ENCODE data around the gene GALNTL6.

Gene GALNTL6

DNA sequence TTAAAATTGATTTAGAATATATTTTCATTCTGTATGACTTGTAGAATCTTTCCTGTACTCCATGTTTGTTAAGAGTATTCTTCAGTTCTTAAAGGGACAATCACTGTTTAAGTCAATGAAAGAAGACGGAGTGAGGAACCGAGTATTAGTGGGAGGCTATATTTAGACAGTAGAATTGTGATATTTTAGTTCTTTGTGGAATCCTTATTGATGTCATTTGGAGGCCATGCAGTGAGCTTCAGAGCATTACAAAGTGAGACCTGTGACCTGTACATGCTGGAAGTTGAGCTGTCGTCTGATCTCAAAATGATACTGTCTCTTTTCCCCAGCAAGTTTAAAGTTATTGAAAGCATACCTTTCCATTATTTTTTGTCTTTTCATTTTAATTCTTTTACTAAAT lies 394.7 kb downstream of the GALNTL6 start:
- H3K27me3 ChIP-seq (replicated peaks in 2 of 5; ENCODE audit: control insufficient read depth in 4 of 5, insufficient read depth in 5 of 5, low read length in 4 of 5): no peaks in the 10 kb centered on the region
- no peaks in the 10 kb centered on the region for H3K36me3 ChIP-seq (ENCODE audit: control insufficient read depth in 4 of 4, insufficient read depth in 4 of 4, low read length in 3 of 4)
- ChIA-PET CTCF (no interaction called here), POLR2A (no interaction called here)
- peaks cover 0 to 3% (median 0%) of the 10 kb centered on the region in 4 experiments for H3K4me1 ChIP-seq (ENCODE audit: control extremely low read depth in 1 of 4, control insufficient read depth in 4 of 4, insufficient read depth in 4 of 4, low read length in 3 of 4)
- DNase-seq: no peak
- H3K27ac ChIP-seq (ENCODE audit: insufficient read depth in 1 of 2, low read depth in 1 of 2, low read length in 2 of 2, poor library complexity in 1 of 2, severe bottlenecking in 2 of 2): no peak overlapping the region
- H3K4me3 ChIP-seq (ENCODE audit: control insufficient read depth in 1 of 7, extremely low read depth in 1 of 7, insufficient read depth in 4 of 7, low read depth in 2 of 7, low read length in 6 of 7): no peak overlapping the region
- WGBS (ENCODE audit: insufficient coverage): 100% methylated on average over 2 of the region's 3 CpGs
- H3K9me3 ChIP-seq (ENCODE audit: control extremely low read depth in 1 of 5, control insufficient read depth in 4 of 5, insufficient read depth in 2 of 5, low read depth in 1 of 5, low read length in 4 of 5): no peaks in the 10 kb centered on the region

GRCh38 chr4:172220679-172221078 lies 407.5 kb downstream of the GALNTL6 start:
- ChIA-PET CTCF (no interaction called here), POLR2A (no interaction called here)
- Histone ChIP-seq H3K9me3 (ENCODE audit: control extremely low read depth in 1 of 5, control insufficient read depth in 4 of 5, insufficient read depth in 2 of 5, low read depth in 1 of 5, low read length in 4 of 5) (no peaks in the 10 kb centered on the region), H3K4me3 (ENCODE audit: control insufficient read depth in 1 of 7, extremely low read depth in 1 of 7, insufficient read depth in 4 of 7, low read depth in 2 of 7, low read length in 6 of 7) (no peak overlapping the region), H3K36me3 (ENCODE audit: control insufficient read depth in 4 of 4, insufficient read depth in 4 of 4, low read length in 3 of 4) (no peaks in the 10 kb centered on the region), H3K27ac (ENCODE audit: insufficient read depth in 1 of 2, low read depth in 1 of 2, low read length in 2 of 2, poor library complexity in 1 of 2, severe bottlenecking in 2 of 2) (no peak overlapping the region), H3K4me1 (ENCODE audit: control extremely low read depth in 1 of 4, control insufficient read depth in 4 of 4, insufficient read depth in 4 of 4, low read length in 3 of 4) (no peaks in the 10 kb centered on the region), H3K27me3 (replicated peaks in 2 of 5; ENCODE audit: control insufficient read depth in 4 of 5, insufficient read depth in 5 of 5, low read length in 4 of 5) (no peaks in the 10 kb centered on the region)
- WGBS (ENCODE audit: insufficient coverage): no CpG with 5 or more reads among the region's 1 CpG
- DNase-seq: peak in 2 of 3 donors; percentile 3 to 12

DNA sequence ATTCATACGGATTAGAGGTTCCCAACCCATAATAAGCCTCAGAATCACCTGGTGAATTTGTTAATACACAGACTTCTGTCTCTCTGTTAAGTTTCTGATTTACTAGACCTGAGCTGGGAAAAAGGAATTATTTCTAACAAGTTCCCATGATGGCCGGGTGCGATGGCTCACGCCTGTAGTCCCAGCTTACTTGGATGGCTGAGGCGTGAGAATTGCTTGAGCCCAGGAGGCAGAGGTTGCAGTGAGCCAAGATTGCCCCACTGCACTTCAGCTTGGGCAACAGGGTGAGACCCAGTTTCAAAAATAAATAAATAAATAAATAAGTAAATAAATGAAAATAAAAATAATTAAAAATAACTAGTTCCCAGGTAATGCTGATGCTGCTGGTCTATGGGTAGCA lies 412.3 kb downstream of the GALNTL6 start:
- ChIA-PET CTCF (no interaction called here), POLR2A (no interaction called here)
- no peaks in the 10 kb centered on the region for H3K9me3 ChIP-seq (ENCODE audit: control extremely low read depth in 1 of 5, control insufficient read depth in 4 of 5, insufficient read depth in 2 of 5, low read depth in 1 of 5, low read length in 4 of 5)
- 100% methylated on average over 3 of the region's 5 CpGs for WGBS (ENCODE audit: insufficient coverage)
- H3K27ac ChIP-seq (ENCODE audit: insufficient read depth in 1 of 2, low read depth in 1 of 2, low read length in 2 of 2, poor library complexity in 1 of 2, severe bottlenecking in 2 of 2): no peak overlapping the region
- no peak overlapping the region for H3K4me3 ChIP-seq (ENCODE audit: control insufficient read depth in 1 of 7, extremely low read depth in 1 of 7, insufficient read depth in 4 of 7, low read depth in 2 of 7, low read length in 6 of 7)
- H3K36me3 ChIP-seq (ENCODE audit: control insufficient read depth in 4 of 4, insufficient read depth in 4 of 4, low read length in 3 of 4): no peaks in the 10 kb centered on the region
- H3K4me1 ChIP-seq (ENCODE audit: control extremely low read depth in 1 of 4, control insufficient read depth in 4 of 4, insufficient read depth in 4 of 4, low read length in 3 of 4): no peaks in the 10 kb centered on the region
- H3K27me3 ChIP-seq (replicated peaks in 2 of 5; ENCODE audit: control insufficient read depth in 4 of 5, insufficient read depth in 5 of 5, low read length in 4 of 5): no peaks in the 10 kb centered on the region
- DNase-seq: no peak

GRCh38 chr4:172232966-172233365 lies 419.8 kb downstream of the GALNTL6 start:
- no peaks in the 10 kb centered on the region for H3K36me3 ChIP-seq (ENCODE audit: control insufficient read depth in 4 of 4, insufficient read depth in 4 of 4, low read length in 3 of 4)
- H3K4me1 ChIP-seq (ENCODE audit: control extremely low read depth in 1 of 4, control insufficient read depth in 4 of 4, insufficient read depth in 4 of 4, low read length in 3 of 4): no peaks in the 10 kb centered on the region
- no peak for DNase-seq
- no peak overlapping the region for H3K4me3 ChIP-seq (ENCODE audit: control insufficient read depth in 1 of 7, extremely low read depth in 1 of 7, insufficient read depth in 4 of 7, low read depth in 2 of 7, low read length in 6 of 7)
- no CpG with 5 or more reads among the region's 5 CpGs for WGBS (ENCODE audit: insufficient coverage)
- ChIA-PET POLR2A (interaction anchor here (0.6 kb wide), 2 partner anchors 278 to 622 kb away, joined by 3 to 7 read pairs; no protein-coding TSS in a partner anchor), CTCF (no interaction called here)
- no peaks in the 10 kb centered on the region for H3K27me3 ChIP-seq (replicated peaks in 2 of 5; ENCODE audit: control insufficient read depth in 4 of 5, insufficient read depth in 5 of 5, low read length in 4 of 5)
- H3K9me3 ChIP-seq (ENCODE audit: control extremely low read depth in 1 of 5, control insufficient read depth in 4 of 5, insufficient read depth in 2 of 5, low read depth in 1 of 5, low read length in 4 of 5): no peaks in the 10 kb centered on the region
- H3K27ac ChIP-seq (ENCODE audit: insufficient read depth in 1 of 2, low read depth in 1 of 2, low read length in 2 of 2, poor library complexity in 1 of 2, severe bottlenecking in 2 of 2): no peak overlapping the region

DNA sequence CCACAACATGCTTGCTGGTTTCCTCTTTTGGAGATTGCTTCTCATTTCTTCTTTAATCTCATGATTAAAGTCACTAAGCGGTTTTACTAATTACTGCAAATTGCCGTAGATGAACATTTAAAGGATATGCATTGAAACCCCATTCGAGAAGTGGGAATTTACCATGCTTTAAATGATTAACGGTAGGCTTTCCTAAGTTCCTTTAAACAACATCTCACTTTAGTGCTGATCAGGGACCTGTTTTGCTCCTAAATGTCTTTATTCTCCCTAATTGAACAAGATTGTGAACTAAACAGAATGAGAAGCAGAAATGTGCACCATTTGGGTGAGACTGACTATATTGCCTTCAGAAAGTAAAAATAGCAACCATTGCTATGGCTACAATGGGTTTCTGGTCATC lies 430.3 kb downstream of the GALNTL6 start:
- no peaks in the 10 kb centered on the region for H3K9me3 ChIP-seq (ENCODE audit: control extremely low read depth in 1 of 5, control insufficient read depth in 4 of 5, insufficient read depth in 2 of 5, low read depth in 1 of 5, low read length in 4 of 5)
- 96% methylated on average over 3 of the region's 4 CpGs for WGBS (ENCODE audit: insufficient coverage)
- CTCF ChIA-PET: no interaction called here

DNA sequence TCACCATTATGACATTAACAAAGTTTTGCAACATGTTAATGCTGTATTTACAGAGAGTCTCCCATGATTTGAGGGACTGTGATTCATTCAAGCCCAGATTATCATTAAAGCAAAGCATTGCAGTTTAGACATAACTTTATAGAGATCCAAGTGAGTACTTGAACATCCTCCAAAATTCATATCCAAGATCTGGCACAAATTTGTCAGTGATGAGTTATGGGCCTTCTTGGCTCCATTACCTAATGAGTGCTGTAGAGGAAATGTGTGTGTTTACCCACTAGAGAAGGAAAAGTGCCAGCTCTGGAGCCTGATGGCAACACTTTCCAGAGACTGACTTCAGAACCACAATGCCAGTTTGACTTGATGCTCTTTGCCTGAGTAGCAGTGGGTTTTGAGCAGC lies 432.3 kb downstream of the GALNTL6 start:
- POLR2A ChIA-PET: no interaction called here
- CTCF ChIA-PET: no interaction called here
- peaks cover 0 to 2% (median 0%) of the 10 kb centered on the region in 5 experiments for H3K9me3 ChIP-seq (ENCODE audit: control extremely low read depth in 1 of 5, control insufficient read depth in 4 of 5, insufficient read depth in 2 of 5, low read depth in 1 of 5, low read length in 4 of 5)
- no peak overlapping the region for H3K4me3 ChIP-seq (ENCODE audit: control insufficient read depth in 1 of 7, extremely low read depth in 1 of 7, insufficient read depth in 4 of 7, low read depth in 2 of 7, low read length in 6 of 7)
- no peaks in the 10 kb centered on the region for H3K27me3 ChIP-seq (replicated peaks in 2 of 5; ENCODE audit: control insufficient read depth in 4 of 5, insufficient read depth in 5 of 5, low read length in 4 of 5)
- H3K27ac ChIP-seq (ENCODE audit: insufficient read depth in 1 of 2, low read depth in 1 of 2, low read length in 2 of 2, poor library complexity in 1 of 2, severe bottlenecking in 2 of 2): no peak overlapping the region
- no peak for DNase-seq
- H3K36me3 ChIP-seq (ENCODE audit: control insufficient read depth in 4 of 4, insufficient read depth in 4 of 4, low read length in 3 of 4): no peaks in the 10 kb centered on the region
- H3K4me1 ChIP-seq (ENCODE audit: control extremely low read depth in 1 of 4, control insufficient read depth in 4 of 4, insufficient read depth in 4 of 4, low read length in 3 of 4): no peaks in the 10 kb centered on the region

More for the DNA sequence above, 430.3 kb downstream of the GALNTL6 start:
- POLR2A ChIA-PET: no interaction called here
- no peak for DNase-seq
- Histone ChIP-seq H3K36me3 (ENCODE audit: control insufficient read depth in 4 of 4, insufficient read depth in 4 of 4, low read length in 3 of 4) (no peaks in the 10 kb centered on the region), H3K27ac (ENCODE audit: insufficient read depth in 1 of 2, low read depth in 1 of 2, low read length in 2 of 2, poor library complexity in 1 of 2, severe bottlenecking in 2 of 2) (no peak overlapping the region), H3K4me3 (ENCODE audit: control insufficient read depth in 1 of 7, extremely low read depth in 1 of 7, insufficient read depth in 4 of 7, low read depth in 2 of 7, low read length in 6 of 7) (no peak overlapping the region), H3K4me1 (ENCODE audit: control extremely low read depth in 1 of 4, control insufficient read depth in 4 of 4, insufficient read depth in 4 of 4, low read length in 3 of 4) (peaks cover 0 to 2% (median 0%) of the 10 kb centered on the region in 4 experiments), H3K27me3 (replicated peaks in 2 of 5; ENCODE audit: control insufficient read depth in 4 of 5, insufficient read depth in 5 of 5, low read length in 4 of 5) (no peaks in the 10 kb centered on the region)

- WGBS (ENCODE audit: insufficient coverage): no CpG with 5 or more reads among the region's 1 CpG
- no peaks in the 10 kb centered on the region for H3K27me3 ChIP-seq (replicated peaks in 2 of 5; ENCODE audit: control insufficient read depth in 4 of 5, insufficient read depth in 5 of 5, low read length in 4 of 5)
- POLR2A ChIA-PET: no interaction called here
- CTCF ChIA-PET: no interaction called here
- no peak for DNase-seq
- H3K4me1 ChIP-seq (ENCODE audit: control extremely low read depth in 1 of 4, control insufficient read depth in 4 of 4, insufficient read depth in 4 of 4, low read length in 3 of 4): no peaks in the 10 kb centered on the region
- H3K9me3 ChIP-seq (ENCODE audit: control extremely low read depth in 1 of 5, control insufficient read depth in 4 of 5, insufficient read depth in 2 of 5, low read depth in 1 of 5, low read length in 4 of 5): peaks cover 0 to 2% (median 0%) of the 10 kb centered on the region in 5 experiments
- no peak overlapping the region for H3K4me3 ChIP-seq (ENCODE audit: control insufficient read depth in 1 of 7, extremely low read depth in 1 of 7, insufficient read depth in 4 of 7, low read depth in 2 of 7, low read length in 6 of 7)
- no peaks in the 10 kb centered on the region for H3K36me3 ChIP-seq (ENCODE audit: control insufficient read depth in 4 of 4, insufficient read depth in 4 of 4, low read length in 3 of 4)
- H3K27ac ChIP-seq (ENCODE audit: insufficient read depth in 1 of 2, low read depth in 1 of 2, low read length in 2 of 2, poor library complexity in 1 of 2, severe bottlenecking in 2 of 2): no peak overlapping the region
Observed at GRCh38 chr4:172253409-172253808, 440.2 kb downstream of the GALNTL6 start.

Data from common myeloid progenitor, CD34-positive (primary cell).